Effector memory CD8-positive, alpha-beta T cell (primary cell): ENCODE results near the gene MARCHF3.

ENCODE experiments used
- ATAC-seq: fragments of 150-1000 bp; cut with Tn5 transposase; replicated peaks from 2 replicates; pipeline ENCODE4 v1.10.0; 2021; ENCODE audit warnings: mild to moderate bottlenecking, moderate library complexity
- DNase-seq, 3 experiments: peaks; one replicate each; pipeline ENCODE4 v3.0.0; 2021
- H3K27ac Mint-ChIP-seq, 2 donors: one replicate each; pipeline ENCODE4 v1.8.0; 2022; ENCODE audit warnings: mild to moderate bottlenecking in 2 of 2, mixed read lengths in 2 of 2, moderate library complexity in 2 of 2
- H3K27me3 Mint-ChIP-seq, 2 donors: one replicate each; pipeline ENCODE4 v1.8.0; 2022; ENCODE audit warnings: mixed read lengths in 2 of 2
- H3K36me3 Mint-ChIP-seq: one replicate; pipeline ENCODE4 v1.8.0; 2022; ENCODE audit warnings: mild to moderate bottlenecking, moderate library complexity, mixed read lengths; ENCODE audit not compliant: insufficient read depth
- H3K4me1 Mint-ChIP-seq, 2 donors: one replicate each; pipeline ENCODE4 v1.8.0; 2022; ENCODE audit warnings: low read depth in 2 of 2, mixed read lengths in 2 of 2
- H3K4me3 Mint-ChIP-seq, 2 donors: one replicate each; pipeline ENCODE4 v1.8.0; 2022; ENCODE audit warnings: mild to moderate bottlenecking in 2 of 2, mixed read lengths in 2 of 2, moderate library complexity in 2 of 2
- H3K9me3 Mint-ChIP-seq, 2 donors: one replicate each; pipeline ENCODE4 v1.8.0; 2022; ENCODE audit warnings: mixed read lengths in 2 of 2

MARCHF3 gene

GRCh38 chr5:126826619-126827215 lies 203.6 kb downstream of the MARCHF3 start:
- DNase-seq (no peak), ATAC-seq (no peak)
- Mint-ChIP-seq H3K27me3 (no peaks in the 10 kb centered on the region), H3K27ac (no peak overlapping the region), H3K4me1 (no peaks in the 10 kb centered on the region), H3K4me3 (no peak overlapping the region), H3K9me3 (no peaks in the 10 kb centered on the region), H3K36me3 (peaks cover 17% of the 10 kb centered on the region)

- H3K4me3 Mint-ChIP-seq = no peak overlapping the region
- no peak for ATAC-seq
- no peak for DNase-seq
- no peaks in the 10 kb centered on the region for H3K9me3 Mint-ChIP-seq
- no peaks in the 10 kb centered on the region for H3K27me3 Mint-ChIP-seq
- H3K4me1 Mint-ChIP-seq = peaks cover 0 to 14% of the 10 kb centered on the region in 2 donors
- H3K36me3 Mint-ChIP-seq = peaks cover 29% of the 10 kb centered on the region
- H3K27ac Mint-ChIP-seq = no peak overlapping the region
Measured at GRCh38 chr5:126819253-126819652, 211.1 kb downstream of the MARCHF3 start.

- H3K4me1 Mint-ChIP-seq = peaks cover 0 to 14% of the 10 kb centered on the region in 2 donors
- H3K27ac Mint-ChIP-seq = no peak overlapping the region
- H3K9me3 Mint-ChIP-seq = no peaks in the 10 kb centered on the region
- peaks cover 34% of the 10 kb centered on the region for H3K36me3 Mint-ChIP-seq
- ATAC-seq = no peak
- no peaks in the 10 kb centered on the region for H3K27me3 Mint-ChIP-seq
- H3K4me3 Mint-ChIP-seq = no peak overlapping the region
- DNase-seq = no peak
Measured at GRCh38 chr5:126818736-126819135, 211.6 kb downstream of the MARCHF3 start.
